ENCODE data around the gene KRTAP6-2.

- TF ChIP-seq RFX5 (IDR thresholded peaks at IDR 0.05; ENCODE audit: low read depth, low read length) (no peak), NBN (conservative IDR thresholded peaks at IDR 0.05) (no peak), REST (IDR thresholded peaks at IDR 0.05; ENCODE audit: borderline replicate concordance in 1 of 2, low read depth in 1 of 2, low read length in 2 of 2) (no peak), KDM5B (CRISPR knock-in tag; IDR thresholded peaks at IDR 0.05; ENCODE audit: borderline replicate concordance) (no peak), SOX6 (IDR thresholded peaks at IDR 0.05) (no peak), SOX6 (CRISPR knock-in tag; IDR thresholded peaks at IDR 0.05) (no peak), IRF9 (CRISPR knock-in tag; IDR thresholded peaks at IDR 0.05; ENCODE audit: borderline replicate concordance) (no peak), CBX5 (CRISPR knock-in tag; IDR thresholded peaks at IDR 0.05; ENCODE audit: borderline replicate concordance) (no peak), HCFC1 (IDR thresholded peaks at IDR 0.05; ENCODE audit: low read depth, low read length) (no peak), SKIL (CRISPR knock-in tag; IDR thresholded peaks at IDR 0.05; ENCODE audit: borderline replicate concordance) (no peak), MTF2 (CRISPR knock-in tag; IDR thresholded peaks at IDR 0.05; ENCODE audit: borderline replicate concordance) (no peak), POLR2AphosphoS5 (IDR thresholded peaks at IDR 0.05; ENCODE audit: low read depth, low read length) (no peak)
Observed at GRCh38 chr21:30598802-30599201, at the start of gene KRTAP6-2.

Data from HepG2 (cell line).